Measurements from ENCODE around the gene DUSP21. TPM values are rescaled to one million over a fixed set of nuclear protein-coding genes. Genes with fewer than 3 reads are reported as not detected.

Gene DUSP21
- total and polyA plus RNA-seq, 2 donors (not counting 3 experiments of a cell fraction or from before 2014, with no cell fraction given), result not detected

- no peak for FAIRE-seq
- intact Hi-C loops (cut with micrococcal nuclease), result no loop called here
Observed at GRCh38 chrX:44817029-44817428, 26.8 kb upstream of the DUSP21 start.

More at GRCh38 chrX:44817029-44817428, 26.8 kb upstream of the DUSP21 start:
- TF ChIP-seq POLR2AphosphoS5 (IDR thresholded peaks at IDR 0.05; ENCODE audit: insufficient read depth, low read depth, low read length) (no peak), CTCF (IDR thresholded peaks at IDR 0.05; ENCODE audit: extremely low read depth in 1 of 2, insufficient read depth in 1 of 2, low read depth in 1 of 2, low read length in 2 of 2) (no peak), MAX (IDR thresholded peaks at IDR 0.05; ENCODE audit: insufficient read depth, insufficient read length) (no peak), MYC (IDR thresholded peaks at IDR 0.05; ENCODE audit: low read depth, low read length) (no peak), POLR2A (IDR thresholded peaks at IDR 0.05; ENCODE audit: low read depth, low read length) (no peak), JUN (IDR thresholded peaks at IDR 0.05; ENCODE audit: borderline replicate concordance, insufficient read depth, insufficient read length, low read depth) (no peak), GATA2 (IDR thresholded peaks at IDR 0.05; ENCODE audit: insufficient read depth, insufficient read length, low read depth, low read length) (no peak), FOS (IDR thresholded peaks at IDR 0.05; ENCODE audit: borderline replicate concordance, insufficient read depth, low read length) (no peak), EZH2 (IDR thresholded peaks at IDR 0.05; ENCODE audit: borderline replicate concordance, low read depth, low read length, severe bottlenecking) (no peak)
- no peak for DNase-seq (ENCODE audit: low read depth, low spot score)
- BruUV-seq (replicated peaks), result no TSS peak
- Histone ChIP-seq H2AFZ (ENCODE audit: low read depth, low read length) (no peak overlapping the region), H3K4me1 (ENCODE audit: control insufficient read depth, extremely low read depth, insufficient read depth, low read length) (no peaks in the 10 kb centered on the region), H3K27ac (ENCODE audit: insufficient read depth, low read depth, low read length) (no peak overlapping the region), H4K20me1 (replicated peaks; ENCODE audit: control insufficient read depth, extremely low read depth, insufficient read depth, low read length) (no peaks in the 10 kb centered on the region), H3K36me3 (ENCODE audit: control insufficient read depth in 2 of 2, extremely low read depth in 1 of 2, insufficient read depth in 2 of 2, low read length in 2 of 2) (no peaks in the 10 kb centered on the region), H3K79me2 (ENCODE audit: control insufficient read depth, insufficient read depth, low read length) (no peaks in the 10 kb centered on the region), H3K27me3 (ENCODE audit: control insufficient read depth in 2 of 2, insufficient read depth in 2 of 2, low read length in 2 of 2) (no peaks in the 10 kb centered on the region), H3K9me3 (replicated peaks; ENCODE audit: control insufficient read depth, insufficient read depth, low read length) (no peaks in the 10 kb centered on the region), H3K9ac (replicated peaks; ENCODE audit: extremely low read depth, insufficient read depth, low read length) (no peak overlapping the region), H3K9me1 (replicated peaks; ENCODE audit: control insufficient read depth, extremely low read depth, insufficient read depth, low read length) (no peaks in the 10 kb centered on the region), H3K4me3 (replicated peaks in 1 of 3; ENCODE audit: insufficient read depth in 1 of 3, low read depth in 1 of 3, low read length in 3 of 3) (no peak overlapping the region), H3K4me2 (ENCODE audit: insufficient read depth, low read length) (no peak overlapping the region)
- POLR2A ChIA-PET, result no interaction called here
- dilution Hi-C loops (cut with MboI; ENCODE audit: extremely low pct_ligation_motif_present, low sequenced_read_pairs), result no loop called here
- CTCF ChIA-PET, result no interaction called here
